Measurements from ENCODE around the gene GJB1. TPM values are rescaled to one million over a fixed set of nuclear protein-coding genes. Genes with fewer than 3 reads are reported as not detected.

The GJB1 gene
- total and polyA plus RNA-seq, 9 of the 15 experiments (the other 6 are each of a cell fraction or from before 2014, with no cell fraction given): 0.11 TPM; not detected in 8

DNA sequence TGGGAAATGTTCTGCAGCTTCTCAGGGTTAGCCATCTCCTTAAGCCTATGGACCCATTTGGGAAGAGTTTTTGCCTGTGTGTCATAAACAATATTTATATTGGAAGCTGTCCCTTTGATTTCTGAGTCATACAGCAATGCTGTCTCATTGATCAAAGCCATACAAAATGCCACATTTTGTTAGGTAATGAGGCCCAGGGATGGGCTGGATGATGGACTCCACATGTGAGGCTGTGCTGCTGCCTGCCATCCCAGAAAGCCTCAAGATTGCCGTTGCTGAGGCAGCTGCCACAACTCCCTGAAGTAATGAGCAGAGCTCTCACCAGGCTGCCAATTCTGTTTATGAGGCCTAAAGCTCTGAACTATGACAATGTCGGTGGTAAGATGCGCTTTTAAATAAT lies 12.2 kb upstream of the GJB1 start (continued):
- TF ChIP-seq, protein P1, sequence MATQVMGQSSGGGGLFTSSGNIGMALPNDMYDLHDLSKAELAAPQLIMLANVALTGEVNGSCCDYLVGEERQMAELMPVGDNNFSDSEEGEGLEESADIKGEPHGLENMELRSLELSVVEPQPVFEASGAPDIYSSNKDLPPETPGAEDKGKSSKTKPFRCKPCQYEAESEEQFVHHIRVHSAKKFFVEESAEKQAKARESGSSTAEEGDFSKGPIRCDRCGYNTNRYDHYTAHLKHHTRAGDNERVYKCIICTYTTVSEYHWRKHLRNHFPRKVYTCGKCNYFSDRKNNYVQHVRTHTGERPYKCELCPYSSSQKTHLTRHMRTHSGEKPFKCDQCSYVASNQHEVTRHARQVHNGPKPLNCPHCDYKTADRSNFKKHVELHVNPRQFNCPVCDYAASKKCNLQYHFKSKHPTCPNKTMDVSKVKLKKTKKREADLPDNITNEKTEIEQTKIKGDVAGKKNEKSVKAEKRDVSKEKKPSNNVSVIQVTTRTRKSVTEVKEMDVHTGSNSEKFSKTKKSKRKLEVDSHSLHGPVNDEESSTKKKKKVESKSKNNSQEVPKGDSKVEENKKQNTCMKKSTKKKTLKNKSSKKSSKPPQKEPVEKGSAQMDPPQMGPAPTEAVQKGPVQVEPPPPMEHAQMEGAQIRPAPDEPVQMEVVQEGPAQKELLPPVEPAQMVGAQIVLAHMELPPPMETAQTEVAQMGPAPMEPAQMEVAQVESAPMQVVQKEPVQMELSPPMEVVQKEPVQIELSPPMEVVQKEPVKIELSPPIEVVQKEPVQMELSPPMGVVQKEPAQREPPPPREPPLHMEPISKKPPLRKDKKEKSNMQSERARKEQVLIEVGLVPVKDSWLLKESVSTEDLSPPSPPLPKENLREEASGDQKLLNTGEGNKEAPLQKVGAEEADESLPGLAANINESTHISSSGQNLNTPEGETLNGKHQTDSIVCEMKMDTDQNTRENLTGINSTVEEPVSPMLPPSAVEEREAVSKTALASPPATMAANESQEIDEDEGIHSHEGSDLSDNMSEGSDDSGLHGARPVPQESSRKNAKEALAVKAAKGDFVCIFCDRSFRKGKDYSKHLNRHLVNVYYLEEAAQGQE (IDR thresholded peaks at IDR 0.05; ENCODE audit: borderline replicate concordance): no peak
- TF ChIP-seq, protein P1 (CRISPR knock-in tag; IDR thresholded peaks at IDR 0.05; ENCODE audit: low read depth): no peak
- TF ChIP-seq, protein P2, sequence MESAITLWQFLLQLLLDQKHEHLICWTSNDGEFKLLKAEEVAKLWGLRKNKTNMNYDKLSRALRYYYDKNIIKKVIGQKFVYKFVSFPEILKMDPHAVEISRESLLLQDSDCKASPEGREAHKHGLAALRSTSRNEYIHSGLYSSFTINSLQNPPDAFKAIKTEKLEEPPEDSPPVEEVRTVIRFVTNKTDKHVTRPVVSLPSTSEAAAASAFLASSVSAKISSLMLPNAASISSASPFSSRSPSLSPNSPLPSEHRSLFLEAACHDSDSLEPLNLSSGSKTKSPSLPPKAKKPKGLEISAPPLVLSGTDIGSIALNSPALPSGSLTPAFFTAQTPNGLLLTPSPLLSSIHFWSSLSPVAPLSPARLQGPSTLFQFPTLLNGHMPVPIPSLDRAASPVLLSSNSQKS (CRISPR knock-in tag; IDR thresholded peaks at IDR 0.05): no peak
- TF ChIP-seq ZSCAN32 (CRISPR knock-in tag; IDR thresholded peaks at IDR 0.05): no peak
- TF ChIP-seq, protein P3, sequence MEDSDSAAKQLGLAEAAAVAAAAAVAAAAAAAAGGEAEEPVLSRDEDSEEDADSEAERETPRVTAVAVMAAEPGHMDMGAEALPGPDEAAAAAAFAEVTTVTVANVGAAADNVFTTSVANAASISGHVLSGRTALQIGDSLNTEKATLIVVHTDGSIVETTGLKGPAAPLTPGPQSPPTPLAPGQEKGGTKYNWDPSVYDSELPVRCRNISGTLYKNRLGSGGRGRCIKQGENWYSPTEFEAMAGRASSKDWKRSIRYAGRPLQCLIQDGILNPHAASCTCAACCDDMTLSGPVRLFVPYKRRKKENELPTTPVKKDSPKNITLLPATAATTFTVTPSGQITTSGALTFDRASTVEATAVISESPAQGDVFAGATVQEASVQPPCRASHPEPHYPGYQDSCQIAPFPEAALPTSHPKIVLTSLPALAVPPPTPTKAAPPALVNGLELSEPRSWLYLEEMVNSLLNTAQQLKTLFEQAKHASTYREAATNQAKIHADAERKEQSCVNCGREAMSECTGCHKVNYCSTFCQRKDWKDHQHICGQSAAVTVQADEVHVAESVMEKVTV (CRISPR knock-in tag; IDR thresholded peaks at IDR 0.05): no peak

All from K562 (cell line).